ENCODE data around the gene NUDT4. TPM values are rescaled to one million over a fixed set of nuclear protein-coding genes. Genes with fewer than 3 reads are reported as not detected.

Gene NUDT4
- total and polyA plus RNA-seq, 2 of the 8 experiments (the other 6 are each of a cell fraction or from before 2014, with no cell fraction given): 17.3 to 71.7 TPM

GRCh38 chr12:93441081-93441616 lies 63.4 kb downstream of the NUDT4 start (continued):
- TF ChIP-seq SIN3A (conservative IDR thresholded peaks at IDR 0.05 in 1 of 2, IDR thresholded peaks at IDR 0.05 in 1 of 2; ENCODE audit: low read depth in 1 of 2, low read length in 2 of 2) (0 out of 4 replicates have a peak, but pooled peaks have one; percentile 8 to 14), JUND (IDR thresholded peaks at IDR 0.05; ENCODE audit: low read length) (no peak), RAD21 (IDR thresholded peaks at IDR 0.05 in 1 of 2, conservative IDR thresholded peaks at IDR 0.05 in 1 of 2; ENCODE audit: low read depth in 2 of 2, low read length in 2 of 2) (no peak)

Measured in H1 (cell line).